Measurements from ENCODE around the gene AOAH. TPM values are rescaled to one million over a fixed set of nuclear protein-coding genes. Genes with fewer than 3 reads are reported as not detected.

AOAH gene, protein sequence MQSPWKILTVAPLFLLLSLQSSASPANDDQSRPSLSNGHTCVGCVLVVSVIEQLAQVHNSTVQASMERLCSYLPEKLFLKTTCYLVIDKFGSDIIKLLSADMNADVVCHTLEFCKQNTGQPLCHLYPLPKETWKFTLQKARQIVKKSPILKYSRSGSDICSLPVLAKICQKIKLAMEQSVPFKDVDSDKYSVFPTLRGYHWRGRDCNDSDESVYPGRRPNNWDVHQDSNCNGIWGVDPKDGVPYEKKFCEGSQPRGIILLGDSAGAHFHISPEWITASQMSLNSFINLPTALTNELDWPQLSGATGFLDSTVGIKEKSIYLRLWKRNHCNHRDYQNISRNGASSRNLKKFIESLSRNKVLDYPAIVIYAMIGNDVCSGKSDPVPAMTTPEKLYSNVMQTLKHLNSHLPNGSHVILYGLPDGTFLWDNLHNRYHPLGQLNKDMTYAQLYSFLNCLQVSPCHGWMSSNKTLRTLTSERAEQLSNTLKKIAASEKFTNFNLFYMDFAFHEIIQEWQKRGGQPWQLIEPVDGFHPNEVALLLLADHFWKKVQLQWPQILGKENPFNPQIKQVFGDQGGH
- total RNA-seq = 10 to 100 TPM in 2 of 4 donors, 1 to 10 TPM in 1, under 1 TPM in 1; 0.93 to 20.5 (median 9.9) TPM

DNA sequence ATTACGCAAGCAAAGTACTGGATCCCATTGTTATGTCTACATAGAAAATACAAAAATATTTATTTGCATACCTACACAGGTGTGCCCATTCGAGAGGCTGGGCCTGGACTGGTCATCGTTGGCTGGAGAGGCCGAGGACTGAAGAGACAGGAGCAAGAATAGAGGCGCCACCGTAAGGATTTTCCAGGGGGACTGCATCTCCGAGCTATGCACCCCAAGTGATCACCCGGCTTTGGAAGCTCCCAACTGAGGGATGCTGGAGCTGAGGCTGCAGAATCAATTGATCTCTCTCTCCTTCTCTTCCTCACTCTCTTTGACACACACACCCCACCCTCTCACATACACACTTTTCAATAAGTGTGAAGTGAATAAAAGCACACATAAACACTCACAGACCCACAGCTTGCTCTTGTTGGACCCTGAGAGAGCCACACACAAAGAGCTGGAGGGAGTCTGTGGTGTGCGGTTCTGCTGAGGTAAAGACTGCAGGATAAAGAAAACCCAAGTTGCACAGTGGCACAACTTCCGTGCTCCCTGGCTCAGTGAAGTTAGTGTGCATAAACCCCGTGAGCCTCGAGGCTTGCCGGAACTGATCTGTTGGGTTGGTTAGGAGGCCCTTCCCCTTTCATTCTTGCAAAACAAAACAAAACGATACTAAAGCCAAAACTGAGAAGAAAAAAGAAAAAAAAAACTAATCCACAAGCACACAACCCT, at the start of gene AOAH:
AOAH (minus strand) TSS at position 544 of the 714 bp plus-strand sequence; CDS start at position 198, 346 bp downstream.
- Histone ChIP-seq H3K27ac (peak within 1 kb of the TSS in 1 of 4 donors; percentile 33), H3K4me1 (no peaks in the 10 kb centered on the region), H3K36me3 (no peaks in the 10 kb centered on the region), H3K4me3 (peak within 1 kb of the TSS in 1 of 2 donors; percentile 34), H3K9me3 (peaks cover 0 to 5% (median 0%) of the 10 kb centered on the region in 3 donors), H3K27me3 (no peaks in the 10 kb centered on the region)
- no peak for ATAC-seq
- 68 to 74% methylated on average over 7 to 14 of the region's 14 CpGs for WGBS, 2 donors (ENCODE audit: low coverage in 1 of 2)
- TF ChIP-seq POLR2A (IDR thresholded peaks at IDR 0.05) (peak in 1 of 2 donors; percentile 19), POLR2AphosphoS5 (IDR thresholded peaks at IDR 0.05) (no peak)

DNA sequence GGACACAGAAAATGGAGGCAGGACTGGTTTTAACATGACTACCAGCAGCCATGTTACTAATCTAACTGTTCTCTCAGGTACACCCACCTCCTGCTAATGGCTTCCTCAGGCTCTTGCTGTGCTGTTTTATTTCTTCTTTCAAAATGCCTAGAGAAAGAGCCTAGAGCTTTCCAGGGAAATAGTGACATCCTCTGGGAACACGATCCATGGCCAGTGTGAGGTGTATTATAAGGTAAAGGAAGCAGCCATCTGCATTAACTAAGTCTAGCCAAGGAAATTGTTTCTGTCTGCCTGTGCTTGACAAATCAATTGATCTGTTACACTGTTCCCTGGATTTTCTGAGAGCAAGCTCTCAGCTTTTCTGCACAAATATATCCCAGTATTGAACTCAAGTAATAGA, 42.2 kb upstream of the AOAH start:
- Histone ChIP-seq H3K4me1 (no peaks in the 10 kb centered on the region), H3K4me3 (no peak overlapping the region), H3K36me3 (no peaks in the 10 kb centered on the region), H3K27me3 (no peaks in the 10 kb centered on the region), H3K9me3 (no peaks in the 10 kb centered on the region), H3K27ac (no peak overlapping the region)
- TF ChIP-seq EP300 (IDR thresholded peaks at IDR 0.05) (no peak), POLR2A (IDR thresholded peaks at IDR 0.05) (no peak), POLR2AphosphoS5 (IDR thresholded peaks at IDR 0.05) (no peak)
- TF ChIP-seq, protein P1, sequence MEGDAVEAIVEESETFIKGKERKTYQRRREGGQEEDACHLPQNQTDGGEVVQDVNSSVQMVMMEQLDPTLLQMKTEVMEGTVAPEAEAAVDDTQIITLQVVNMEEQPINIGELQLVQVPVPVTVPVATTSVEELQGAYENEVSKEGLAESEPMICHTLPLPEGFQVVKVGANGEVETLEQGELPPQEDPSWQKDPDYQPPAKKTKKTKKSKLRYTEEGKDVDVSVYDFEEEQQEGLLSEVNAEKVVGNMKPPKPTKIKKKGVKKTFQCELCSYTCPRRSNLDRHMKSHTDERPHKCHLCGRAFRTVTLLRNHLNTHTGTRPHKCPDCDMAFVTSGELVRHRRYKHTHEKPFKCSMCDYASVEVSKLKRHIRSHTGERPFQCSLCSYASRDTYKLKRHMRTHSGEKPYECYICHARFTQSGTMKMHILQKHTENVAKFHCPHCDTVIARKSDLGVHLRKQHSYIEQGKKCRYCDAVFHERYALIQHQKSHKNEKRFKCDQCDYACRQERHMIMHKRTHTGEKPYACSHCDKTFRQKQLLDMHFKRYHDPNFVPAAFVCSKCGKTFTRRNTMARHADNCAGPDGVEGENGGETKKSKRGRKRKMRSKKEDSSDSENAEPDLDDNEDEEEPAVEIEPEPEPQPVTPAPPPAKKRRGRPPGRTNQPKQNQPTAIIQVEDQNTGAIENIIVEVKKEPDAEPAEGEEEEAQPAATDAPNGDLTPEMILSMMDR (IDR thresholded peaks at IDR 0.05) = no peak
- WGBS, 2 donors (ENCODE audit: low coverage in 1 of 2) = 69 to 78% methylated on average over 1 of the region's 1 CpG
- ATAC-seq = no peak

DNA sequence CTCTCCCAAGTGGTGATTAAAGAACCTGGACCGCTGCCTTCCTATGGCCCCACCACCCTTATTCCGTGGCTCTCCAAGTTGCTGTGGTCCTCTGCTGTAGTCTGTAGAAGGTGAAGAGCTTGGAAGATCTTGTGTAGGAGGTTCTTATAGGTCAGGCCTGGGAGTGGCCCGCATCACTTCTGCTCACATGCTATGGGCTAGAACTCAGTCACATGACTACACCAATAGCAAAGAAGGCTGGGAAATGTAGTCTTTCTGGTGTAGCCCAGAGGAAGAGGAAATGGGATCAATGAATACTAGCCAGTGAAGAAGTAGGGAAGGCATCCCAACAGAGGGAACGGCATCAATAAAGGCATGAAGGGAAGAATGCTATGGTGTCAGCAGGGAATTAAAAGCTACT, 41.3 kb upstream of the AOAH start:
- Histone ChIP-seq H3K27me3 (no peaks in the 10 kb centered on the region), H3K9me3 (no peaks in the 10 kb centered on the region), H3K4me1 (no peaks in the 10 kb centered on the region), H3K36me3 (no peaks in the 10 kb centered on the region), H3K27ac (no peak overlapping the region), H3K4me3 (no peak overlapping the region)
- WGBS, 2 donors (ENCODE audit: low coverage in 1 of 2) = 36 to 100% methylated on average over 1 of the region's 4 CpGs
- TF ChIP-seq, protein P1 (IDR thresholded peaks at IDR 0.05) = no peak
- no peak for ATAC-seq

DNA sequence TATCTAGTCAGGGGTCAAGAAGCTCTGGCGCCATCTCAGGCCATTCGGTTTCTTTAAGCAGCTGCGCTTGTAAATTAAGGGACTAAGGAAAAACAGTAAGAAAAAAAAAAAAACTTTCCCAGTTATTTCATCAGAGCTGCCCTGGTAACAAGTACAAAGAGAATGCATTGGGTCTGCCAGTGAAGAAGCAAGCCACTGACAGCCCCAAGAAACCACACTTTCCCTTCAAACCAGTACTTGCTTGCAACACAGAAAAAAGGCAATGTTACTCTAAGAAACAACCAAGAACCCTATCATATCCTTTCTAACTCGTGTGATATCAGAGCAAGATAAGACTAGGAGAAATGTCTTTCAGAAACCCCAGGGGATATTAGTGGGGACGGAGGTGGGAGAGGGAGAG, 40.6 kb upstream of the AOAH start:
- ATAC-seq = no peak
- Histone ChIP-seq H3K27me3 (no peaks in the 10 kb centered on the region), H3K4me3 (no peak overlapping the region), H3K4me1 (no peaks in the 10 kb centered on the region), H3K27ac (no peak overlapping the region), H3K36me3 (no peaks in the 10 kb centered on the region), H3K9me3 (no peaks in the 10 kb centered on the region)
- WGBS, 2 donors (ENCODE audit: low coverage in 1 of 2) = 70 to 77% methylated on average over 4 of the region's 5 CpGs
- no peak for TF ChIP-seq POLR2A (IDR thresholded peaks at IDR 0.05)
- no peak for TF ChIP-seq EP300 (IDR thresholded peaks at IDR 0.05)
- TF ChIP-seq, protein P1 (IDR thresholded peaks at IDR 0.05) = no peak
- TF ChIP-seq POLR2AphosphoS5 (IDR thresholded peaks at IDR 0.05) = no peak

DNA sequence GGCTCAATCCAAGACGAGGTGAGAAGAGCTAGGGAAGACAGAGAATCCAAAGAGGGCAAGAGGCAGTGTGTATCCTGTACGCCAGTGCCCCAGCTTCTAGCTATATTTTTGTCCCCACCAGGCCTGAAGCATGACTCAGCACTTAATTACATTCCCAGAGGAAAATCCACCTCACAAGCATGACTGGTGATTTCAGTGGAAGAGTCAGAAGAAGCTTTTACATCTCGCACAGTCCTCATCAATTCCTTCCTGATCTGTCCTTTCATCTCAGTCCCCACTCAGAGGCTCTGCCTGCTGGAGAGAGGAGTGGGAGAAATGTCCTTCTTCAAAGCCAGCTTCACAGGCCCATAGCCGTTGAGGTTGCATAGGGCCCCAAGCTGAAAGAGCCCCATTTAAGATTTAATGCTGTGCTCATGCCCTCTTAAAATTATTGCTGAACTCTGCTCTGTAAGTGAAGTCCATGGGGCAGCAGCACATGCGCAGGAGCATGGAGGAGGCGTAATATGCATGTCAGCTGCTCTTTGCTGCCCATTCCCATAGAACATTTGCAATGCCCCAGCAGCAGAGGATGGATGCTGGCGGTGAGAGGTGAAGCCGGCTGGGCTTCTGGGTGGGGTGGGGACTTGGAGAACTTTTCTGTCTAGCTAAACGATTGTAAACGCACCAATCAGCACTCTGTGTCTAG, 39.0 kb upstream of the AOAH start:
- no peaks in the 10 kb centered on the region for H3K36me3 ChIP-seq
- no peak for TF ChIP-seq POLR2AphosphoS5 (IDR thresholded peaks at IDR 0.05)
- TF ChIP-seq EP300 (IDR thresholded peaks at IDR 0.05) = no peak
- TF ChIP-seq POLR2A (IDR thresholded peaks at IDR 0.05) = no peak
- TF ChIP-seq, protein P1 (IDR thresholded peaks at IDR 0.05) = no peak
- no peak overlapping the region for H3K4me3 ChIP-seq
- 74 to 87% methylated on average over 3 to 6 of the region's 10 CpGs for WGBS, 2 donors (ENCODE audit: low coverage in 1 of 2)
- no peaks in the 10 kb centered on the region for H3K9me3 ChIP-seq
- no peaks in the 10 kb centered on the region for H3K27me3 ChIP-seq
- no peaks in the 10 kb centered on the region for H3K4me1 ChIP-seq
- H3K27ac ChIP-seq = no peak overlapping the region
- no peak for ATAC-seq
